HEK293T (cell line): Measurements from ENCODE around the gene NUDT6.

ENCODE experiments used
- CTCF ChIA-PET: fragments of 350-600 bp; formaldehyde crosslinking; extraction: SDS; loops from one replicate; lab custom pipeline; 2021; ENCODE audit warnings: antibody characterized with exemption, inconsistent platforms; lab: Yijun Ruan, JAX
- POLR2A ChIA-PET: fragments of 350-600 bp; formaldehyde crosslinking; extraction: SDS; loops from one replicate; lab custom pipeline; 2020; ENCODE audit warnings: antibody characterized with exemption, inconsistent platforms; lab: Yijun Ruan, JAX
- DNase-seq: peaks from one replicate; pipeline ENCODE4 v3.0.0; 2012; ENCODE audit warnings: mixed read lengths; ENCODE audit errors: extremely low spot score
- ARNT ChIP-seq: fragments of 450-650 bp; IDR thresholded peaks from 2 replicates; pipeline ENCODE4 v1.6.1; 2017; ENCODE audit warnings: mild to moderate bottlenecking
- BHLHE40 ChIP-seq: fragments of 450-650 bp; IDR thresholded peaks from 2 replicates; pipeline ENCODE4 v1.6.1; 2016; ENCODE audit warnings: mild to moderate bottlenecking, moderate library complexity, borderline replicate concordance
- CTBP1 ChIP-seq: fragments of 450-650 bp; IDR thresholded peaks from 2 replicates; pipeline ENCODE4 v1.6.1; 2016; ENCODE audit warnings: borderline replicate concordance
- ELF4 ChIP-seq: fragments of 450-650 bp; IDR thresholded peaks from 2 replicates; pipeline ENCODE4 v1.6.1; 2017; ENCODE audit warnings: antibody characterized with exemption
- FOXA1 ChIP-seq: fragments of 450-650 bp; IDR thresholded peaks from 2 replicates; pipeline ENCODE4 v1.6.1; 2016; ENCODE audit warnings: mild to moderate bottlenecking
- FOXK2 ChIP-seq: fragments of 450-650 bp; IDR thresholded peaks from 2 replicates; pipeline ENCODE4 v1.6.1; 2016; ENCODE audit warnings: mild to moderate bottlenecking
- FOXM1 ChIP-seq: fragments of 450-650 bp; IDR thresholded peaks from 2 replicates; pipeline ENCODE4 v1.6.1; 2017; ENCODE audit warnings: mild to moderate bottlenecking, borderline replicate concordance
- HDGF ChIP-seq: fragments of 450-650 bp; IDR thresholded peaks from 2 replicates; pipeline ENCODE4 v1.6.1; 2017; ENCODE audit warnings: antibody characterized with exemption, borderline replicate concordance
- L3MBTL2 ChIP-seq: fragments of 450-650 bp; conservative IDR thresholded peaks from 2 replicates; pipeline ENCODE4 v1.6.1; 2016; ENCODE audit warnings: mild to moderate bottlenecking
- LEF1 ChIP-seq: fragments of 450-650 bp; IDR thresholded peaks from 2 replicates; pipeline ENCODE4 v1.6.1; 2017; ENCODE audit warnings: mild to moderate bottlenecking, borderline replicate concordance
- NFRKB ChIP-seq: fragments of 450-650 bp; IDR thresholded peaks from 2 replicates; pipeline ENCODE4 v1.6.1; 2016; ENCODE audit warnings: mild to moderate bottlenecking, moderate library complexity
- SP1 ChIP-seq: fragments of 450-650 bp; IDR thresholded peaks from 2 replicates; pipeline ENCODE4 v1.6.1; 2017
- SUZ12 ChIP-seq: fragments of 450-650 bp; IDR thresholded peaks from 2 replicates; pipeline ENCODE4 v1.6.1; 2016; ENCODE audit warnings: mild to moderate bottlenecking
- TARDBP ChIP-seq: fragments of 450-650 bp; IDR thresholded peaks from 2 replicates; pipeline ENCODE4 v1.6.1; 2016
- ZNF384 ChIP-seq: fragments of 450-650 bp; IDR thresholded peaks from 2 replicates; pipeline ENCODE4 v1.6.1; 2016
- TF ChIP-seq, protein P1 (sequence below): fragments of 450-650 bp; IDR thresholded peaks from 2 replicates; pipeline ENCODE4 v1.6.1; 2016

The NUDT6 gene

DNA sequence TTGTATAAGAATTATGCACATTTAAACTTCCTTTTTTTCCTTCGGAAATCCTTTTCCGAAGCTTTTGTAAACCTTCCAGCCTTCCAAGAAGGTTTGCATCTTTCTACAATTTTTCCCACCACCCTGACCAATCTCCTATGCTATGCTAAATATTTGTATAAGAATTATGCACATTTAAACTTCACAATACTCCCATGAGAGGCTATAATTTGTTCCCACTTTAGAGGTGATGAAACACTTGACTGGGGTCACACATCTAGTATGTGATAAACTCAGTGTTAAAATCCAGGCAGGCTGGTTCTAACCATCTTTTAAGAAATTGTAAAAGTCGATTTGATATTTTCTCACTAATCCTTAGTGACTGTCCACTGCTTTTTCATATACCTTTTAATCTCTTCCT is 22.1 kb downstream of the NUDT6 start:
- ChIA-PET POLR2A (no interaction called here), CTCF (no interaction called here)
- TF ChIP-seq SP1 (no peak), L3MBTL2 (no peak), FOXK2 (no peak), HDGF (no peak), ARNT (no peak), CTBP1 (no peak), FOXM1 (no peak), FOXA1 (no peak), TARDBP (no peak), ELF4 (no peak), BHLHE40 (no peak), LEF1 (no peak)
- TF ChIP-seq, protein P1, sequence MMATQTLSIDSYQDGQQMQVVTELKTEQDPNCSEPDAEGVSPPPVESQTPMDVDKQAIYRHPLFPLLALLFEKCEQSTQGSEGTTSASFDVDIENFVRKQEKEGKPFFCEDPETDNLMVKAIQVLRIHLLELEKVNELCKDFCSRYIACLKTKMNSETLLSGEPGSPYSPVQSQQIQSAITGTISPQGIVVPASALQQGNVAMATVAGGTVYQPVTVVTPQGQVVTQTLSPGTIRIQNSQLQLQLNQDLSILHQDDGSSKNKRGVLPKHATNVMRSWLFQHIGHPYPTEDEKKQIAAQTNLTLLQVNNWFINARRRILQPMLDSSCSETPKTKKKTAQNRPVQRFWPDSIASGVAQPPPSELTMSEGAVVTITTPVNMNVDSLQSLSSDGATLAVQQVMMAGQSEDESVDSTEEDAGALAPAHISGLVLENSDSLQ, result no peak
- DNase-seq, result no peak

DNA sequence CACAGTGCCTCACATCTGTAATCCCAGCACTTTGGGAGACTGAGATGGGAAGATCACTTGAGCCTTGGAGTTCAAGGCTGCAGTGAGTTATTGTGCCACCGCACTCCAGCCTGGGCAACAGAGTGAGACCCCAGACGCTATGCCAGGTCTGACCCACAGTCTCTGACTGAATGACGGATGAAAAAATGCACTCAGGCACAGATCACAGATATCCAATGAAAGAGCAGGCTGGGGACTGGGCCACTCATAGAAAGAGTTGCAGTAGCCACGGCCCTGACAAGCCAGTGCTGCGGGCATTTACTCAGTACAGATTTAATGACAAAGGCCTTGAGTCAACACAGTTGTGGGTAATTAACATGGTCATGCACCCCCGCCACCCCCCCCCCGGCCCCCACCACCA is 22.7 kb downstream of the NUDT6 start:
- POLR2A ChIA-PET, result no interaction called here
- CTCF ChIA-PET, result no interaction called here
- no peak for TF ChIP-seq FOXA1
- no peak for TF ChIP-seq ZNF384
- TF ChIP-seq FOXK2, result no peak
- no peak for TF ChIP-seq LEF1
- TF ChIP-seq TARDBP, result no peak
- no peak for TF ChIP-seq SP1
- TF ChIP-seq SUZ12, result no peak
- TF ChIP-seq L3MBTL2, result no peak
- TF ChIP-seq HDGF, result no peak
- TF ChIP-seq NFRKB, result no peak
- no peak for TF ChIP-seq ELF4
- no peak for DNase-seq

DNA sequence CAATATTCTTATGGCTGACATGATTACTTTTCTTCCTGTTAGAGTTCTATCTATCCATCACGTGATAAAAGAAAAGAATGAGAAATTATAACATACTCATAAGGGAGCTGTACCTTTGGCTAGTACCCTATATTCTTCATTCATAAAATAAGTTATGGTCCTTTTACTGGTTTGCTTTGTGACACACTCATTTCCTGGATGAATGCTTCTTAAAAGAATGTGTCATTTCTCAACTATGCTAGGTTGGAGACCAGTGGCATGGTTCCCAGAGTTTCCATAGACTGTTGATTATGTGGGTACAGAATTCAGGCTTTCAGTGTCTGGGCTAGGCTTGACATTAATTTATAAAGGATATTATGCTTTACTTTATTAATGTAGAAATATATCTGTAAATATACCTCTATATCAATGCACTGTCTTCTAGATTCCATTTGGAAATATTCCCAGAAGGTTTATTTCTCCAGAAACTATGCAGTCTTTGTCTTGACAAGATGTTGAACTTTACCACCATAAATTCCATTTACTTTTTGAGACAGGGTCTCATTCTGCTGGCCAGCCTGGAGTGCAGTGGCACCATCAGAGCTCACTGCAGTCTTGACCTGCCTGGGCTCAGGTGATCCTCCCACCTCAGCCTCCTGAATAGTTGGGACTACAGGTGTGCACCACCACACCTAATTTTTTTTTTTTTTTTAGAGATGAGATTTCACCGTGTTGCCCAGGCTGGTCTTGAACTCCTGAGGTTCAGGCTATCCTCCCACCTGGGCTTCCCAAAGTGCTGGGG is 23.8 kb downstream of the NUDT6 start:
- no peak for DNase-seq
- POLR2A ChIA-PET, result no interaction called here
- TF ChIP-seq, protein P1, result no peak
- TF ChIP-seq SUZ12, result no peak
- no peak for TF ChIP-seq ELF4
- TF ChIP-seq SP1, result no peak
- no peak for TF ChIP-seq HDGF
- no peak for TF ChIP-seq TARDBP
- no peak for TF ChIP-seq FOXA1
- TF ChIP-seq ARNT, result no peak
- no peak for TF ChIP-seq FOXM1
- no peak for TF ChIP-seq BHLHE40
- no peak for TF ChIP-seq L3MBTL2
- no peak for TF ChIP-seq LEF1
- TF ChIP-seq ZNF384, result no peak
- TF ChIP-seq FOXK2, result no peak
- no peak for TF ChIP-seq CTBP1
- TF ChIP-seq NFRKB, result no peak
- CTCF ChIA-PET, result no interaction called here

DNA sequence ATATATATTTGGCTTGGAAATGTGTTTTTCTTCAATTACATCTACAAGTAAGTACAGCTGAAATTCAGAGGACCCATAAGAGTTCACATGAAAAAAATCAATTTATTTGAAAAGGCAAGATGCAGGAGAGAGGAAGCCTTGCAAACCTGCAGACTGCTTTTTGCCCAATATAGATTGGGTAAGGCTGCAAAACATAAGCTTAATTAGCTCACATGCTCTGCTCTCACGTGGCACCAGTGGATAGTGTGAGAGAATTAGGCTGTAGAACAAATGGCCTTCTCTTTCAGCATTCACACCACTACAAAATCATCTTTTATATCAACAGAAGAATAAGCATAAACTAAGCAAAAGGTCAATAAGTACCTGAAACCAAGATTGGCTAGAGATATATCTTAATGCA is 26.1 kb downstream of the NUDT6 start:
- no peak for DNase-seq
- no peak for TF ChIP-seq ARNT
- no peak for TF ChIP-seq LEF1
- TF ChIP-seq ELF4, result no peak
- TF ChIP-seq BHLHE40, result no peak
- no peak for TF ChIP-seq SP1
- TF ChIP-seq SUZ12, result no peak
- TF ChIP-seq HDGF, result no peak
- TF ChIP-seq NFRKB, result no peak
- no peak for TF ChIP-seq L3MBTL2
- no peak for TF ChIP-seq FOXK2
- TF ChIP-seq, protein P1, result no peak
- no peak for TF ChIP-seq TARDBP
- TF ChIP-seq CTBP1, result no peak
- TF ChIP-seq FOXA1, result no peak
- TF ChIP-seq FOXM1, result no peak
- TF ChIP-seq ZNF384, result no peak
- ChIA-PET CTCF (no interaction called here), POLR2A (no interaction called here)

DNA sequence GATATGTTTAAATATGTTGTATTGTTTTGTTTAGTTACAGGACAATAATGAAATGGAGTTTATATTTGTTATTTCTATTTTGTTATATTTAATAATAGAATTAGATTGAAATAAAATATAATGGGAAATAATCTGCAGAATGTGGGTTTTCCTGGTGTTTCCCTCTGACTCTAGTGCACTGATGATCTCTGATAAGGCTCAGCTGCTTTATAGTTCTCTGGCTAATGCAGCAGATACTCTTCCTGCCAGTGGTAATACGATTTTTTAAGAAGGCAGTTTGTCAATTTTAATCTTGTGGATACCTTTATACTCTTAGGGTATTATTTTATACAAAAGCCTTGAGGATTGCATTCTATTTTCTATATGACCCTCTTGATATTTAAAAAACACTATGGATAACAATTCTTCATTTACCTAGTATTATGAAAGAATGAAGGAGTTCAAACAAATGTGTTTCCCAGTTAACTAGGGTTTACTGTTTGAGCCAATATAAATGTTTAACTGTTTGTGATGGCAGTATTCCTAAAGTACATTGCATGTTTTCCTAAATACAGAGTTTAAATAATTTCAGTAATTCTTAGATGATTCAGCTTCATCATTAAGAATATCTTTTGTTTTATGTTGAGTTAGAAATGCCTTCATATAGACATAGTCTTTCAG is 26.9 kb downstream of the NUDT6 start:
- TF ChIP-seq ARNT (no peak), L3MBTL2 (no peak), ELF4 (no peak), FOXM1 (no peak), TARDBP (no peak), CTBP1 (no peak), BHLHE40 (no peak), FOXA1 (no peak), FOXK2 (no peak), LEF1 (no peak), SP1 (no peak), SUZ12 (no peak), ZNF384 (no peak), HDGF (no peak), NFRKB (no peak)
- TF ChIP-seq, protein P1, result no peak
- ChIA-PET POLR2A (no interaction called here), CTCF (no interaction called here)
- DNase-seq, result no peak
